ENCODE data around the gene CCNL1. TPM values are rescaled to one million over a fixed set of nuclear protein-coding genes. Genes with fewer than 3 reads are reported as not detected.
A peak's percentile ranks its signal among the peaks of the same experiment; 100 is the strongest.

CCNL1 gene
- total RNA-seq, 1 experiment from 2014 or later: 291 TPM

DNA sequence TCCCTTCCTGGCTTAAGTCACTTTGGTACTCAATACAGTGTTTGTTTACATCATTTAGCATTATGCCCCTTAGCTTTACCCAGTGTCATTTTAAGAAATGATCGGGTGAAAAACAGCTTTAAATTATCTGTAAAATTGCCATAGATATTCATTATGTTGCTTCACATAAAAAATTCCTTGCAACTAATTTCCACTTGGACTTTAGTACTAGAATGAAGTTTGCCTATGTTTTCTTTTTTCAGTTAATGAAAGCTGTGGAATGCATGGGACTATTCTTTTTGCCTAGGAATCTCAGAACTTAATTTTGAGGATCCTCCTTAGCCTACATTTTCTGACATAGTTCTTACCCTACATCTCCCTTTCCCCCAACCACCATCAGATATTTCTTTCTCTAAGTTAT, 38.4 kb downstream of the CCNL1 start:
- no peak for DNase-seq
- peaks cover 36% of the 10 kb centered on the region for H3K36me3 Mint-ChIP-seq (ENCODE audit: insufficient read depth, unreplicated experiment)
- CTCF ChIA-PET: interaction anchor here (0.5 to 2.4 kb wide), 8 partner anchors 16 to 586 kb away, joined by 3 to 13 read pairs (median 5); no protein-coding TSS in a partner anchor
- TSS peak; percentile 74 for BruUV-seq (replicated peaks)
- intact Hi-C loops (cut with micrococcal nuclease; ENCODE audit: unreplicated experiment): no loop called here
- no peaks in the 10 kb centered on the region for H3K27me3 Mint-ChIP-seq (ENCODE audit: unreplicated experiment)
- peaks cover 80% of the 10 kb centered on the region for H3K4me1 Mint-ChIP-seq (ENCODE audit: low read depth, unreplicated experiment)
- H3K27ac Mint-ChIP-seq (ENCODE audit: unreplicated experiment): peak overlapping the region; percentile 95
- peak overlapping the region; percentile 66 for H3K4me3 Mint-ChIP-seq (ENCODE audit: low read depth, unreplicated experiment)
- H3K9me3 Mint-ChIP-seq (ENCODE audit: low read depth, unreplicated experiment): no peaks in the 10 kb centered on the region
- TF ChIP-seq CTCF (IDR thresholded peaks at IDR 0.05; ENCODE audit: unreplicated experiment): no peak

GRCh38 chr3:157120071-157120892, 39.7 kb downstream of the CCNL1 start:
- Mint-ChIP-seq H3K27me3 (ENCODE audit: unreplicated experiment) (no peaks in the 10 kb centered on the region), H3K4me1 (ENCODE audit: low read depth, unreplicated experiment) (peaks cover 80% of the 10 kb centered on the region), H3K9me3 (ENCODE audit: low read depth, unreplicated experiment) (no peaks in the 10 kb centered on the region), H3K27ac (ENCODE audit: unreplicated experiment) (peak overlapping the region; percentile 95), H3K36me3 (ENCODE audit: insufficient read depth, unreplicated experiment) (peaks cover 36% of the 10 kb centered on the region), H3K4me3 (ENCODE audit: low read depth, unreplicated experiment) (peak overlapping the region; percentile 66)
- TSS peak; percentile 29 for BruUV-seq (replicated peaks)
- intact Hi-C loops (cut with micrococcal nuclease; ENCODE audit: unreplicated experiment): no loop called here
- CTCF ChIA-PET: interaction anchor here (0.7 to 2.9 kb wide), 8 partner anchors 9 to 284 kb away, joined by 3 to 13 read pairs (median 5); no protein-coding TSS in a partner anchor
- peak; percentile 71 for DNase-seq
- TF ChIP-seq CTCF (IDR thresholded peaks at IDR 0.05; ENCODE audit: unreplicated experiment): no peak

- no peak for TF ChIP-seq CTCF (IDR thresholded peaks at IDR 0.05; ENCODE audit: unreplicated experiment)
Observed at GRCh38 chr3:157119369-157119951, 40.5 kb downstream of the CCNL1 start.

GRCh38 chr3:157117875-157118654, 41.9 kb downstream of the CCNL1 start:
- intact Hi-C loops (cut with micrococcal nuclease; ENCODE audit: unreplicated experiment): no loop called here
- TF ChIP-seq CTCF (IDR thresholded peaks at IDR 0.05; ENCODE audit: unreplicated experiment): no peak
- Mint-ChIP-seq H3K9me3 (ENCODE audit: low read depth, unreplicated experiment) (no peaks in the 10 kb centered on the region), H3K4me3 (ENCODE audit: low read depth, unreplicated experiment) (no peak overlapping the region), H3K36me3 (ENCODE audit: insufficient read depth, unreplicated experiment) (peaks cover 31% of the 10 kb centered on the region), H3K27ac (ENCODE audit: unreplicated experiment) (no peak overlapping the region), H3K27me3 (ENCODE audit: unreplicated experiment) (no peaks in the 10 kb centered on the region), H3K4me1 (ENCODE audit: low read depth, unreplicated experiment) (peaks cover 65% of the 10 kb centered on the region)
- DNase-seq: no peak
- BruUV-seq (replicated peaks): no TSS peak
- CTCF ChIA-PET: interaction anchor here (2.9 kb wide), 1 partner anchor 29 kb away, joined by 13 read pairs; no protein-coding TSS in a partner anchor

More at GRCh38 chr3:157119369-157119951, 40.5 kb downstream of the CCNL1 start:
- DNase-seq: peak; percentile 85
- Mint-ChIP-seq H3K27ac (ENCODE audit: unreplicated experiment) (peak overlapping the region; percentile 95), H3K4me1 (ENCODE audit: low read depth, unreplicated experiment) (peaks cover 79% of the 10 kb centered on the region), H3K4me3 (ENCODE audit: low read depth, unreplicated experiment) (peak overlapping the region; percentile 66), H3K27me3 (ENCODE audit: unreplicated experiment) (no peaks in the 10 kb centered on the region), H3K36me3 (ENCODE audit: insufficient read depth, unreplicated experiment) (peaks cover 31% of the 10 kb centered on the region), H3K9me3 (ENCODE audit: low read depth, unreplicated experiment) (no peaks in the 10 kb centered on the region)
- intact Hi-C loops (cut with micrococcal nuclease; ENCODE audit: unreplicated experiment): loop anchor here (1.0 kb wide), 1 partner anchor 10 kb away; no protein-coding TSS in a partner anchor
- CTCF ChIA-PET: interaction anchor here (0.7 to 2.9 kb wide), 7 partner anchors 10 to 283 kb away, joined by 3 to 13 read pairs (median 4); no protein-coding TSS in a partner anchor
- BruUV-seq (replicated peaks): TSS peak; percentile 67
